Astrocyte of the cerebellum (primary cell): Measurements from ENCODE around the gene PPM1H.
"Not testable (repeated sequence)": the region's sequence is repeated elsewhere in the genome, so short reads cannot be mapped to it uniquely, and the experiment has no call there.

Experiments
- DNase-seq: peaks from one replicate; pipeline ENCODE4 v3.0.0-alpha.2; 2011; ENCODE audit warnings: low read depth
- H3K4me3 ChIP-seq: 2 replicates; pipeline ENCODE4 v1.5.1; 2011; ENCODE audit warnings: mild to moderate bottlenecking, low read depth, low read length, moderate library complexity
- in situ Hi-C: cut with HindIII; loops from 2 replicates; pipeline ENCODE4 v1.10.0; 2017; ENCODE audit warnings: low sequenced_read_pairs
- TF ChIP-seq, protein P1 (sequence below): IDR thresholded peaks from 2 replicates; pipeline ENCODE4 v1.5.1; 2012; ENCODE audit warnings: low read length, low read depth, moderate library complexity, mild to moderate bottlenecking; ENCODE audit errors: missing control alignments

Gene PPM1H

GRCh38 chr12:62947364-62947763 is 12.4 kb upstream of the PPM1H start:
- DNase-seq: no peak
- H3K4me3 ChIP-seq: no peak overlapping the region
- TF ChIP-seq, protein P1, sequence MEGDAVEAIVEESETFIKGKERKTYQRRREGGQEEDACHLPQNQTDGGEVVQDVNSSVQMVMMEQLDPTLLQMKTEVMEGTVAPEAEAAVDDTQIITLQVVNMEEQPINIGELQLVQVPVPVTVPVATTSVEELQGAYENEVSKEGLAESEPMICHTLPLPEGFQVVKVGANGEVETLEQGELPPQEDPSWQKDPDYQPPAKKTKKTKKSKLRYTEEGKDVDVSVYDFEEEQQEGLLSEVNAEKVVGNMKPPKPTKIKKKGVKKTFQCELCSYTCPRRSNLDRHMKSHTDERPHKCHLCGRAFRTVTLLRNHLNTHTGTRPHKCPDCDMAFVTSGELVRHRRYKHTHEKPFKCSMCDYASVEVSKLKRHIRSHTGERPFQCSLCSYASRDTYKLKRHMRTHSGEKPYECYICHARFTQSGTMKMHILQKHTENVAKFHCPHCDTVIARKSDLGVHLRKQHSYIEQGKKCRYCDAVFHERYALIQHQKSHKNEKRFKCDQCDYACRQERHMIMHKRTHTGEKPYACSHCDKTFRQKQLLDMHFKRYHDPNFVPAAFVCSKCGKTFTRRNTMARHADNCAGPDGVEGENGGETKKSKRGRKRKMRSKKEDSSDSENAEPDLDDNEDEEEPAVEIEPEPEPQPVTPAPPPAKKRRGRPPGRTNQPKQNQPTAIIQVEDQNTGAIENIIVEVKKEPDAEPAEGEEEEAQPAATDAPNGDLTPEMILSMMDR: no peak
- in situ Hi-C loops: no loop called here

DNA sequence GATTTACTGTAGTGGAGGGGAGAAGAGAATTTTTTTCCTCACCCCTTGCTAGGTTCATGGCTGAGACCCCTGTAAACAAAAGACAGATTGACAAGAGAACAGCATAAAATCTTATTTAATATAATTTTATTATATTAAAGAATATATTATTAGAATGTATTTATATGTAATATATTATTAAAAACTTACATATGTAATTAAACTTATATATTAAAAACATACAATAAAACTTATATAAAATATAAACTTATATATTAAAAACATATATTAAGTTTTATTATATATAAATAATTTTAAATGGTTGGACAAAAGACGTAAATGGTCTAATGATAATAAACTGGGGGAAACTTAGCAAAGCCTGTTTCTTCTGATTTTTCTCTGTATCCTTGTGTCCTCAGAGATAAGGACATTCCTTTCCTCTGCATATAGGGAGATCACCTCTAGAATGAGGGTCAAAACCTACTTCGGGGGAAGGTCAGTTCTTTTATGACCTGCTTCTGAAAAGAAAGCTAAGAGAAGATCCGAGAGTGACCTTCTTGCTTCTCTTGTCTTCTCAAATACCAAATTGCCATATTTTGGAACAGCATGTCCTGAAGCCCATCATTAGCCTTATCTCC is 8.9 kb upstream of the PPM1H start:
- TF ChIP-seq, protein P1: no peak
- DNase-seq: no peak
- no peak overlapping the region for H3K4me3 ChIP-seq
- in situ Hi-C loops: no loop called here

DNA sequence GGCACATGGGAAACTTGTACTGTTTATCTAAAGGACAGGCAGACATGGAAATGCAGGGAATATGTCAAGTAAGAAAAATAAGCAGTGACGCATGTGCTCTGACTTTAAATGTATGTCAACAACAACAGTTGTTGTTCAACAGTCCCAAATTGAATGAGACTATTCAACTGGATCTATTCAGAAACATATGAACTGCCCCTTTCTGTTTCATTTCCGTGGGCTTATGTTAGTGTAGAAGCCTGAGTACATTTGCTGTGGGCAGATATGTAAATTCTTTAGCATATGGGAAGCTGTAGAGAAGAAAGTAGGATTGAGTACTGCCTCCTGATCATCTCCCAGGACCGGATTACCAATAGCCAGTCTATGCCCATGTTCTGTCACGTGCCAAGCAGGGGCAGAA is 7.4 kb upstream of the PPM1H start:
- DNase-seq, H3K4me3 ChIP-seq, in situ Hi-C loops: not testable (repeated sequence)

DNA sequence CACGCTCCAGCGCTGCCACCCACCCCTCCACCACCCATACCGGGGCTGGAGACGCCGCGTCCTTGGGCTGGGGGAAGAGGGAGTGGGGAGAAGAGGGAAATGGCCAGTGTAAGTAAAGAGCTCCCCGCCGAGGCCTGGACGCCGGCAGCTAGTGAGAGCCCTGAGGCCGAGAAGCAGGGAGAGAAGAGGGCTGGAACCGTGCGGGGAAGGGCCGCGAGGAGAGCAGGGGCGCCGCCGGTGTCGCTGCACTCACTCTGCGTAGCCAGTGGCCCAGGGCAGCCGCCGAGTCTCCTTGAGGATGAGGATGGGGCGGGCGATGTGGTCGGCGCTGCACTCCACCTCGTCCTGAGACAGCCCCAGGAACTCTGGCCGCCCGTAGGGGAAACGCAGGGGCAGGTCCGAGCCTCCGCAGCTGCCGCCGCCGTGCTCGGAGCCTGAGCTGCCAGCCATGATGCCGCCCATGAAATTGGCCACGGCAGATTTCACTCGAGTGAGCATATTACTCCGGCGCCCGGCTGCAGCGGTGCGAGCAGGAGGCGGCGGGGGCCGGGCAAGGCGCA is 631 bp downstream of the PPM1H start:
- H3K4me3 ChIP-seq: peak overlapping the region; percentile 61
- in situ Hi-C loops: no loop called here
- DNase-seq: no peak
- TF ChIP-seq, protein P1: no peak

- DNase-seq: no peak
- in situ Hi-C loops: no loop called here
- peak overlapping the region; percentile 61 for H3K4me3 ChIP-seq
- TF ChIP-seq, protein P1: no peak
These were observed 1.2 kb downstream of the PPM1H start for GRCh38 chr12:62933602-62934238.

GRCh38 chr12:62933220-62933601 is 1.7 kb downstream of the PPM1H start:
- no peak for DNase-seq
- H3K4me3 ChIP-seq: peak overlapping the region; percentile 61
- in situ Hi-C loops: no loop called here
- TF ChIP-seq, protein P1: no peak

- no peak overlapping the region for H3K4me3 ChIP-seq
- in situ Hi-C loops: no loop called here
- no peak for DNase-seq
- TF ChIP-seq, protein P1: no peak
These were observed 3.5 kb downstream of the PPM1H start for GRCh38 chr12:62931477-62931876.
